ENCODE measurements around the gene JMJD8.

The JMJD8 gene

GRCh38 chr16:703406-703805 lies 19.3 kb upstream of the JMJD8 start:
- H3K4me3 ChIP-seq (ENCODE audit: low read length) = no peak overlapping the region
- DNase-seq (ENCODE audit: low read depth) = no peak
- no peak for TF ChIP-seq CTCF (IDR thresholded peaks at IDR 0.05; ENCODE audit: insufficient read depth, low read depth, low read length, missing control alignments)

- no peak for TF ChIP-seq CTCF (IDR thresholded peaks at IDR 0.05; ENCODE audit: insufficient read depth, low read depth, low read length, missing control alignments)
- H3K4me3 ChIP-seq (ENCODE audit: low read length) = no peak overlapping the region
- DNase-seq (ENCODE audit: low read depth) = no peak
Observed at GRCh38 chr16:702341-702740, 18.2 kb upstream of the JMJD8 start.

- no peak for TF ChIP-seq CTCF (IDR thresholded peaks at IDR 0.05; ENCODE audit: insufficient read depth, low read depth, low read length, missing control alignments)
- DNase-seq (ENCODE audit: low read depth) = no peak
- no peak overlapping the region for H3K4me3 ChIP-seq (ENCODE audit: low read length)
Observed at GRCh38 chr16:700684-701584, 16.8 kb upstream of the JMJD8 start.

GRCh38 chr16:698911-699671 lies 15.0 kb upstream of the JMJD8 start:
- no peak for DNase-seq (ENCODE audit: low read depth)
- H3K4me3 ChIP-seq (ENCODE audit: low read length) = no peak overlapping the region
- no peak for TF ChIP-seq CTCF (IDR thresholded peaks at IDR 0.05; ENCODE audit: insufficient read depth, low read depth, low read length, missing control alignments)

- H3K4me3 ChIP-seq (ENCODE audit: low read length) = peak overlapping the region; percentile 20
- no peak for TF ChIP-seq CTCF (IDR thresholded peaks at IDR 0.05; ENCODE audit: insufficient read depth, low read depth, low read length, missing control alignments)
- DNase-seq (ENCODE audit: low read depth) = peak; percentile 89
Observed at GRCh38 chr16:695355-696089, 11.4 kb upstream of the JMJD8 start.

- peak overlapping the region; percentile 24 for H3K4me3 ChIP-seq (ENCODE audit: low read length)
- no peak for TF ChIP-seq CTCF (IDR thresholded peaks at IDR 0.05; ENCODE audit: insufficient read depth, low read depth, low read length, missing control alignments)
- DNase-seq (ENCODE audit: low read depth) = no peak
Observed at GRCh38 chr16:694863-695354, 10.8 kb upstream of the JMJD8 start.
